ENCODE results near the gene SPR. TPM values are rescaled to one million over a fixed set of nuclear protein-coding genes. Genes with fewer than 3 reads are reported as not detected.
A peak's percentile ranks its signal among the peaks of the same experiment; 100 is the strongest.

SPR gene
- total and polyA plus RNA-seq, 2 of the 13 experiments (the other 11 are each of a cell fraction or from before 2014, with no cell fraction given), result 34.0 to 96.0 TPM

GRCh38 chr2:72887740-72888437, 681 bp downstream of the SPR start (continued):
- TF ChIP-seq ZSCAN25 (CRISPR knock-in tag; IDR thresholded peaks at IDR 0.05) (0 out of 2 replicates have a peak, but pooled peaks have one; percentile 33), FOXP1 (IDR thresholded peaks at IDR 0.05) (no peak), FOXP1 (CRISPR knock-in tag; IDR thresholded peaks at IDR 0.05) (peak; percentile 51; the same call in 1 of the 2 replicates), IRX3 (CRISPR knock-in tag; IDR thresholded peaks at IDR 0.05; ENCODE audit: borderline replicate concordance, low read depth) (no peak), THAP11 (CRISPR knock-in tag; IDR thresholded peaks at IDR 0.05) (no peak; the same call in 1 of the 2 replicates), ZNF512 (CRISPR knock-in tag; IDR thresholded peaks at IDR 0.05) (no peak), FOXK2 (IDR thresholded peaks at IDR 0.05) (no peak), CEBPG (CRISPR knock-in tag; IDR thresholded peaks at IDR 0.05) (peak; percentile 41), ZNF350 (CRISPR knock-in tag; IDR thresholded peaks at IDR 0.05; ENCODE audit: borderline replicate concordance, low read depth) (peak; percentile 66), PCBP1 (IDR thresholded peaks at IDR 0.05; ENCODE audit: borderline replicate concordance, low read depth, low read length) (0 out of 2 replicates have a peak, but pooled peaks have one; percentile 57), STAT6 (CRISPR knock-in tag; IDR thresholded peaks at IDR 0.05; ENCODE audit: borderline replicate concordance) (no peak), CEBPB (IDR thresholded peaks at IDR 0.05; ENCODE audit: borderline replicate concordance, low read depth, low read length) (no peak), ZNF772 (CRISPR knock-in tag; IDR thresholded peaks at IDR 0.05) (no peak; the same call in 1 of the 2 replicates), ZNF629 (CRISPR knock-in tag; conservative IDR thresholded peaks at IDR 0.05) (0 out of 2 replicates have a peak, but pooled peaks have one; percentile 4), DNMT1 (CRISPR knock-in tag; IDR thresholded peaks at IDR 0.05) (no peak; the same call in 1 of the 2 replicates), ZNF180 (CRISPR knock-in tag; IDR thresholded peaks at IDR 0.05; ENCODE audit: borderline replicate concordance, low read depth) (no peak), CREM (IDR thresholded peaks at IDR 0.05) (peak; percentile 36; the same call in 1 of the 2 replicates), CREM (CRISPR knock-in tag; IDR thresholded peaks at IDR 0.05) (no peak), SKI (IDR thresholded peaks at IDR 0.05; ENCODE audit: partially characterized antibody) (no peak), ZFP91 (CRISPR knock-in tag; IDR thresholded peaks at IDR 0.05; ENCODE audit: borderline replicate concordance) (peak; percentile 24; the same call in 1 of the 2 replicates), ZBTB8A (CRISPR knock-in tag; IDR thresholded peaks at IDR 0.05; ENCODE audit: borderline replicate concordance, low read depth) (peak; percentile 5; the same call in 1 of the 2 replicates), ELF4 (CRISPR knock-in tag; IDR thresholded peaks at IDR 0.05; ENCODE audit: borderline replicate concordance) (peak; percentile 91)
